Activated naive CD4-positive, alpha-beta T cell treated with anti-CD3 and anti-CD28 coated beads, Interleukin-2, amount 50 U/mL, for 24 hours (primary cell): Measurements from ENCODE around the gene PIP4K2A.

ENCODE experiments used
- H3K27ac Mint-ChIP-seq: one replicate; pipeline ENCODE4 v1.8.0; 2021; ENCODE audit warnings: mild to moderate bottlenecking, mixed read lengths
- H3K27me3 Mint-ChIP-seq: one replicate; pipeline ENCODE4 v1.8.0; 2021; ENCODE audit warnings: mixed read lengths
- H3K36me3 Mint-ChIP-seq: one replicate; pipeline ENCODE4 v1.8.0; 2021; ENCODE audit warnings: mixed read lengths
- H3K4me1 Mint-ChIP-seq: one replicate; pipeline ENCODE4 v1.8.0; 2021; ENCODE audit warnings: mixed read lengths
- H3K4me3 Mint-ChIP-seq: one replicate; pipeline ENCODE4 v1.8.0; 2021; ENCODE audit warnings: mild to moderate bottlenecking, mixed read lengths
- H3K9me3 Mint-ChIP-seq: one replicate; pipeline ENCODE4 v1.8.0; 2021; ENCODE audit warnings: mixed read lengths

The PIP4K2A gene

DNA sequence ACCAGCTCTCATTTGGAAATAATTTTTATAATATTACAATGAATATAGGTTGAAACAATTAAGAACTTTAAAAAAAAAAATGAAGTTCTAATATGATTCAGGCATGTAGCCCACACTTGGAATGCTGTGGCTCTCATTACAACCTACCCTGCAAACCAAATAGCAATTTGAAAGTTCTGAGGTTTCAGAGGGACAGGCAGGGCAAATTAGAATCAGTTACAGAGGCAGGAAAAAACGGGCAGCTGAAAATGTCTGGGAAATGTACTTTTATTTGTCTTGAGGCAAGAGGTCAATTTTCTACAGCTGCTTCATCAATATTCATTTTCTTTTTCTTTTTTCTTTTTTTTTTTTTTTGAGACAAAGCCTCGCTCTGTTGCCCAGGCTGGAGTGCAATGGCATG is 95.3 kb downstream of the PIP4K2A start:
- Mint-ChIP-seq H3K9me3 (no peaks in the 10 kb centered on the region), H3K4me3 (no peak overlapping the region), H3K4me1 (peaks cover 97% of the 10 kb centered on the region), H3K27me3 (no peaks in the 10 kb centered on the region), H3K36me3 (peaks cover 2% of the 10 kb centered on the region), H3K27ac (no peak overlapping the region)

DNA sequence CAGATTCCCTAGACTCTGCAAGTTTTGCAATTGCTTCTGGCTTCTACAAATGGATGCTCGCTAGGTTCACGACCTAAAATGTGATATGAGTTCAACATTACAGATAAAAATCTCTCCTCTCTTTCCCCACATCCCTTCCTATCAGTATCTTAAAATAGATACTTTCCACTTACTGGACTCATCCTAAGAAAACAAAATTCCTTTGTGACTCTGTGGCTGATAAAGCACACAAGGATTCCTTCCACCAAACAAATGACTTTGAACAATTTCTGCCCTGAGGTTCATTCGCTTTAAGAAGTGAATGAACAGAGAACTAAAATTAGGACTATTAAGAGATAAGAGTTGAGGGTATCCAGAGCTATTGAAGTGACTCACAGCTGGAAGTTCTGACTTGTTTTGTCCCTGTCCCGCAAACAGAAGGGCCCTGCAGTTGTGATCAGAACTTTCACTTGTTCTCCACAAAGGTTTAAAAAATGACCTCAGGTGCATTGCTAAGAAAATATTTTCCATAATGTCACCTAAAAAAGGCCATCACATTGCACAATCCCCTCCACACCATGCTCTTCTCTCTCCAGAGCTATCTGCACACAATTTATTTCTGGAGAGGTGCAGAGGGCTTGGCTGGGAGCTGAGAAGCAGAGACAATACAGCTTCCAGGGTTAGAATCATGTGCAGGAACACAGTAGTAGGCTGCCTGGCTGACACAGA is 96.1 kb downstream of the PIP4K2A start:
- Mint-ChIP-seq H3K4me1 (peaks cover 97% of the 10 kb centered on the region), H3K4me3 (no peak overlapping the region), H3K9me3 (no peaks in the 10 kb centered on the region), H3K27me3 (no peaks in the 10 kb centered on the region), H3K36me3 (peaks cover 2% of the 10 kb centered on the region), H3K27ac (peak overlapping the region; percentile 71)

GRCh38 chr10:22617516-22617915 is 96.9 kb downstream of the PIP4K2A start:
- H3K4me3 Mint-ChIP-seq = peak overlapping the region; percentile 39
- peaks cover 7% of the 10 kb centered on the region for H3K36me3 Mint-ChIP-seq
- peaks cover 97% of the 10 kb centered on the region for H3K4me1 Mint-ChIP-seq
- H3K27ac Mint-ChIP-seq = peak overlapping the region; percentile 77
- no peaks in the 10 kb centered on the region for H3K9me3 Mint-ChIP-seq
- no peaks in the 10 kb centered on the region for H3K27me3 Mint-ChIP-seq

GRCh38 chr10:22617051-22617450 is 97.3 kb downstream of the PIP4K2A start:
- Mint-ChIP-seq H3K9me3 (no peaks in the 10 kb centered on the region), H3K36me3 (peaks cover 8% of the 10 kb centered on the region), H3K27me3 (no peaks in the 10 kb centered on the region), H3K4me1 (peaks cover 97% of the 10 kb centered on the region), H3K27ac (no peak overlapping the region), H3K4me3 (no peak overlapping the region)

DNA sequence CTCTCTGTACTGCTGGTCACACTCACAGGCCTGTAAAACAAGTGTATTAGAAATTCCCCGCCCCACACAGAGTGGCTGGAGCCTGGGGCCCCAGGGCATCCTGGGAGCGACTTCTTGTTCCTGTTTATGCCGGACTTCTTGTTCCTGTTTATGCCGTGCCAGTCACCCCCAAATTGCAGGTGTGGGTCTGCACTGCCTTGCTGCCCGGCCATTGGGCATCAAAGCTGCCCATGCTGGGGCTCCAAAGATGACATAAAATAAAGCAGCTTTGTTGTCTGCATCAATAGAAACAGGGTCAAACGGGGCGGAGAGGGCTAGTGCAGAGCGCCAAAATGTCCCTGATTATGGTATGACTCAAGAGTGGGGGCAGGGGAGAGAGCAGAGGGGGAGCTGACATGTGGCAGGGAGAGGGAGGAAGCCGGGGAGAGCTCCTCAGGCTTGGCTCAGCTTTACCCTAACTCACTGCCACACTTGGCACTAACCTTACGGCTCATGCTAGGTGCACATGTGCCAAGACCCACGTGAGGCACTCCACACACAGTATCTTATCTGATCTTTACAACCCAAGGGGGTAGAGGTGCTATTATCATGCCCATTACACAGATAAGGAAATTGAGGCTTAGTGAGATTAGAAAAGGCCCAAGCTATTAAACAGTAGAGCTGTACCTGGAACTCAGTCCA is 98.4 kb downstream of the PIP4K2A start:
- Mint-ChIP-seq H3K4me1 (peaks cover 97% of the 10 kb centered on the region), H3K36me3 (peaks cover 7% of the 10 kb centered on the region), H3K27me3 (no peaks in the 10 kb centered on the region), H3K4me3 (peak overlapping the region; percentile 33), H3K9me3 (no peaks in the 10 kb centered on the region), H3K27ac (peak overlapping the region; percentile 68)

DNA sequence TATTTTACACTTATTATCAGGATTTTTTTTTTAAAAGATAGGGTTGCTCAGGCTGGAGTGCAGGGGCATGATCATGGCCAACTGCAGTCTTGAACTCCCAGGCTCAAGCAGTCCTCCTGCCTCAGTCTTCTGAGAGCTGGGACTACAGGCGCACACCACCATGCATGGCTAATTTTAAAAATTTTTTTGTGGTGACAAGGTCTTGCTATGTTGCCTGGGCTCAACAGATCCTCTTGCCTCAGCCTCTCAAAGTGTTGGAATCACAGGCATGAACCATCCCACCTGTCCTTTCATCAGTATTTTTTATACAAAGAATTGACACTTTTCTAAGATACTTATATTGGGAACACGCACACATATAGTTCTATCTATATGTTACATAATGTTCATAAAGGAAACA is 99.3 kb downstream of the PIP4K2A start:
- Mint-ChIP-seq H3K27ac (no peak overlapping the region), H3K36me3 (peaks cover 12% of the 10 kb centered on the region), H3K4me3 (no peak overlapping the region), H3K9me3 (peaks cover 2% of the 10 kb centered on the region), H3K4me1 (peaks cover 97% of the 10 kb centered on the region), H3K27me3 (no peaks in the 10 kb centered on the region)

- H3K27ac Mint-ChIP-seq = peak overlapping the region; percentile 90
- peaks cover 100% of the 10 kb centered on the region for H3K4me1 Mint-ChIP-seq
- no peaks in the 10 kb centered on the region for H3K27me3 Mint-ChIP-seq
- H3K36me3 Mint-ChIP-seq = peaks cover 25% of the 10 kb centered on the region
- peak overlapping the region; percentile 75 for H3K4me3 Mint-ChIP-seq
- peaks cover 6% of the 10 kb centered on the region for H3K9me3 Mint-ChIP-seq
Measured at GRCh38 chr10:22613011-22613410, 101.4 kb downstream of the PIP4K2A start.

- H3K27me3 Mint-ChIP-seq = no peaks in the 10 kb centered on the region
- H3K36me3 Mint-ChIP-seq = peaks cover 25% of the 10 kb centered on the region
- peak overlapping the region; percentile 75 for H3K4me3 Mint-ChIP-seq
- H3K4me1 Mint-ChIP-seq = peaks cover 97% of the 10 kb centered on the region
- H3K27ac Mint-ChIP-seq = peak overlapping the region; percentile 90
- peaks cover 6% of the 10 kb centered on the region for H3K9me3 Mint-ChIP-seq
Measured at GRCh38 chr10:22612318-22612717, 102.1 kb downstream of the PIP4K2A start.

DNA sequence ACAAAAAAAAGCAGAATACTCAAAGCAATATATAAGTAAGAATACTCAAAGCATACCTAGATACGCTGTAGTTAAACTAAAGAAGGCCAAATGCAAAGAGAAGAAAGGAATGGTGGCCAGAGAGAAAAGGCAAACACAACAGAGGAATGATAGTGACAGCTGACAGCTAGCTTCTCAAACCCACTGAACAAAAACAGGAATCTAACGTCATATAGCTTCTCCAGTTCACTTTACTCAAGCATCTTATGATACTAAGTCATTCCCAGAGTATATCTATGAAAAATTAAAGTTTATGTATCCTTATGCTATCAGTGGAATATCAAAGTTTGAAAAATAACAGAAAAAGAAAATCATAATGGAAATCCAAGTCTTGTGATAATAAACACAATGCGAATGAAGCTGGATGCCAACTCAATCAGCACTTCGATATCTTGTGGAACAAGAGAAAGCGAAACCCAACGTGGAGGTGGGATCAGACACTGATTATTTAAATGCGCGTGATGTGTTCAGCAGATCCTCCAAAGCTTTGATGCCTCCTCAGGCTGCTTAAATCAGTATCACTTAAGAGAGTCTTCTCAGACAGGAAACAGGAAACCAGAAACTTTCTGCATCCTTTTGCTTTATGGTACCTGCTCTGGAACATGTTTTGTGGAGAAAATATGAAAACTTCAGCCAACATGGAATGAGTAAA is 102.8 kb downstream of the PIP4K2A start:
- peak overlapping the region; percentile 75 for H3K4me3 Mint-ChIP-seq
- H3K27me3 Mint-ChIP-seq = no peaks in the 10 kb centered on the region
- peaks cover 97% of the 10 kb centered on the region for H3K4me1 Mint-ChIP-seq
- H3K9me3 Mint-ChIP-seq = peaks cover 6% of the 10 kb centered on the region
- H3K36me3 Mint-ChIP-seq = peaks cover 25% of the 10 kb centered on the region
- peak overlapping the region; percentile 90 for H3K27ac Mint-ChIP-seq

DNA sequence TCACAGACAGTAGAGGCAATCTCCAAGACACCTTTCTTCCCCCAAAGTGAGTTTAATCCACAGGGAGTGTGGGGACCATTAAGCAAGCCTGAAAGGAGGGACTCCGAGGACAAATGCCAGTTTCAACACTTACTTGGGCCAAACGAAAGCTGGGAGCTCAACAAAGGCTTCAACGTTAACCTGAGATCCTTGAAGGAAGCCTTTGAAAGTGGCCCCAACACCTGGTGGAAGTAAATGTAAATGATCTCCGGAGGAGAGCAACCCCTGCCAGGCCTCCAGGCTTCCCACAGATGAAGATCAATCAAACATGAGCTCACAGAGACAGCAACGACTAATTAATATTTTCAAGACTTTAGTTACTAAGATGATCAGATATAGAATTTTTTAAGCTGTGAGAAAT is 103.8 kb downstream of the PIP4K2A start:
- no peaks in the 10 kb centered on the region for H3K27me3 Mint-ChIP-seq
- peaks cover 6% of the 10 kb centered on the region for H3K9me3 Mint-ChIP-seq
- H3K4me1 Mint-ChIP-seq = peaks cover 96% of the 10 kb centered on the region
- H3K36me3 Mint-ChIP-seq = peaks cover 25% of the 10 kb centered on the region
- peak overlapping the region; percentile 90 for H3K27ac Mint-ChIP-seq
- H3K4me3 Mint-ChIP-seq = peak overlapping the region; percentile 75

GRCh38 chr10:22609719-22610465 is 104.5 kb downstream of the PIP4K2A start:
- Mint-ChIP-seq H3K9me3 (peaks cover 6% of the 10 kb centered on the region), H3K4me1 (peaks cover 96% of the 10 kb centered on the region), H3K36me3 (peaks cover 28% of the 10 kb centered on the region), H3K27ac (peak overlapping the region; percentile 90), H3K27me3 (no peaks in the 10 kb centered on the region), H3K4me3 (peak overlapping the region; percentile 75)

DNA sequence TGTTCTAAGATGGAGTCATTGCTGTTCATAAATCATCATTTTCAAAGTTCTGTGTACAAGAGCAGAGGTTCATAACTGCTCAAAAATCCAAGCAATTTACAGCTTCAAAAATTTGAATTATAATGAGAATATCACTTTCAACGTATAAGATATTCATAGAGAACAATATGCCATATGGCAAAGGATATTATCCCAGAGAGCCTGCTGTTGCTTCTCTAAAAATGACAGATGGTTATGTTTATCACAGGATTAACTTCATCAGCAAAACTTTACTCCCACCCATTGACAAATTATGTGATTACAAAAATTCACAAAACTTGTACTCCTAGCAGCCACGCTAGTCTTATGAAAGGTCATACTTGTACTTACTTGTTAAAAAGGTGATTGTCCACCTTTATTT is 105.1 kb downstream of the PIP4K2A start:
- Mint-ChIP-seq H3K27me3 (no peaks in the 10 kb centered on the region), H3K36me3 (peaks cover 28% of the 10 kb centered on the region), H3K27ac (peak overlapping the region; percentile 79), H3K9me3 (peaks cover 6% of the 10 kb centered on the region), H3K4me3 (peak overlapping the region; percentile 7), H3K4me1 (peaks cover 96% of the 10 kb centered on the region)

- no peak overlapping the region for H3K4me3 Mint-ChIP-seq
- H3K4me1 Mint-ChIP-seq = peaks cover 90% of the 10 kb centered on the region
- H3K27ac Mint-ChIP-seq = peak overlapping the region; percentile 64
- peaks cover 6% of the 10 kb centered on the region for H3K9me3 Mint-ChIP-seq
- H3K27me3 Mint-ChIP-seq = no peaks in the 10 kb centered on the region
- peaks cover 21% of the 10 kb centered on the region for H3K36me3 Mint-ChIP-seq
Measured at GRCh38 chr10:22607261-22607660, 107.1 kb downstream of the PIP4K2A start.

GRCh38 chr10:22606164-22606614 is 108.2 kb downstream of the PIP4K2A start:
- H3K36me3 Mint-ChIP-seq = peaks cover 26% of the 10 kb centered on the region
- H3K27ac Mint-ChIP-seq = peak overlapping the region; percentile 84
- H3K4me3 Mint-ChIP-seq = peak overlapping the region; percentile 33
- peaks cover 89% of the 10 kb centered on the region for H3K4me1 Mint-ChIP-seq
- H3K27me3 Mint-ChIP-seq = no peaks in the 10 kb centered on the region
- H3K9me3 Mint-ChIP-seq = peaks cover 6% of the 10 kb centered on the region

- Mint-ChIP-seq H3K36me3 (peaks cover 22% of the 10 kb centered on the region), H3K27ac (peak overlapping the region; percentile 95), H3K9me3 (peaks cover 5% of the 10 kb centered on the region), H3K27me3 (no peaks in the 10 kb centered on the region), H3K4me1 (peaks cover 89% of the 10 kb centered on the region), H3K4me3 (peak overlapping the region; percentile 26)
Measured at GRCh38 chr10:22605168-22605567, 109.2 kb downstream of the PIP4K2A start.
